GM12874 (cell line): ENCODE results near the gene KNOP1.

Experiments
- CTCF ChIP-seq: IDR thresholded peaks from 2 replicates; pipeline ENCODE4 v1.5.1; 2011; ENCODE audit warnings: low read depth, mild to moderate bottlenecking, control low read depth, low read length, moderate library complexity; ENCODE audit not compliant: insufficient read depth

The KNOP1 gene

DNA sequence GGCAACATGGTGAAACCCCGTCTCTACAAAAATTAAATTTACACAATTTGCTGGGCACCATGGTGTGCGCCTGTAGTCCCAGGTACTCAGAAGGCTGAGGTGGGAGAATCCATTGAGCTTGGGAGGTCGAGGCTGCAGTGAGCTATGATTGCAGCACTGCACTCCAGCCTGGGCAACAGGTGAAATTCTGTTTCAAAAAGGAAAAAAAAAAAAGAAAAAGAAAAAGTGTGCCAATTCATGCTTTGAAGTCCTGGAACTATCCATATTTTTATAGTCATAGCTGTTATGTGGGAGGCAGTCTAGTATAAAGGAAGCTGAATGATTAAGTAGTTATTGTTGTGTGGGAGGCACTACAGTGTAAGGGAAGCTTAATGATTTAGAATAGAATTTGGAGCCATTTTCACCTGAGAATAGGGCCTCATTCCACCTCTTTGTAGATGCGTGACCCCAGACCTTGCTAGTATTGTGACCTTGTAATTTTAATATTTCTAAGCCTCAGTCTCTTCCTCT lies 31.6 kb upstream of the KNOP1 start:
- TF ChIP-seq CTCF: no peak

DNA sequence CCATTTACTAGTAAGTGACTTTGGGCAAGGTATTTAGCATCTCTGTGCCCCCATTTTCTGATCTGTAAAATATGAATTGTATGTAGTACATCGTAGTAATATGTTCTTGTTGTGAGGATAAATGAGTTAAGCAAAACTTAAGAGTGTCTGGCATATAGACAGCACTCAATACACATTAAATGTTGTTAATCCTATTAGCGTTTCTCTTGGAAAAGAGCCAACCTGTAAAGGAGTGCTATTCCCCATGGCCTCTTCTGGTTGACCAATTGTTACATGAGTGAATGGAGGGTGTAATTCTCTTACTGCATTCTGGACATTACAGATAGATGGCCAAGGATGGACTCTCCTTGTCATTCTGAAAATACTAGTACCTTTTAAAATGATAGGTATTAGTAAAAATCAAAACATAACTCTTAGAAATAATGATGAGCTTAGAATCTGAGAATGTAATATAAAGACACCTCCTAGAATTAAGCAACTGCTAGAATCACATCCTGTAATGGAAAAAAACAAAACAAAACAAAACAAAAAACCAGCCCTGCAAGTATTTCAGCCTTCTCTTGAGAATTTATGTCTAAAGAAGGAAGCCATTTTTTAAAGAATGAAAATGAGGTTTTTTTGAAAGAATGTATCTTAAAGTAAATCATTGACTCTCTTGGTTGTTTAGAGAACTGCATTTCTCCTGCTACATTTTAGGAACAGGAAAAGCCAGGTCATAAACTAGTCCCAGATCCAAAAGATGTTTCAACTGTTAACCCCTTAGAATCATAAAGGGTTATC lies 30.6 kb upstream of the KNOP1 start:
- TF ChIP-seq CTCF: no peak

DNA sequence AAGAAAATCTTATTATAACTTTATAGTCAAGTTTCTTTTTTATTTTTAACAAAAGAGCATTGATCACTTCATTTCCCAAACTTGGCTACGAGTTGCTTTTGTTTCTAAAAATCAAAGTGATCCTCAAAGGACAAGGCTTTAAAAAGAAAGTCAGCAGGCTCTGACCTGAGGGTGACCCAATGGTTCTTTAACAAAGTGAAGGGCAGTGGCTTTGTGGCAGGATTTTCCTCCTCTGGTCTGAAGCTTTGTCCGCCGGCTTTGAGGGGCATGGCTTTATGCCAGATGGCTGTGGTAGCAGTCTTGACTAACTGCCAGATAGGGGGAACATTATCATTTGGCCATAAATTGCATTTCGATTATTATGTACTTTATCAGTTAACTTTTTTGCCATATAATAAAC lies 28.5 kb upstream of the KNOP1 start:
- no peak for TF ChIP-seq CTCF

- no peak for TF ChIP-seq CTCF
These were observed 27.4 kb upstream of the KNOP1 start for GRCh38 chr16:19745286-19746010.

GRCh38 chr16:19744670-19745069 lies 26.6 kb upstream of the KNOP1 start:
- no peak for TF ChIP-seq CTCF

GRCh38 chr16:19743816-19744159 lies 25.8 kb upstream of the KNOP1 start:
- TF ChIP-seq CTCF: no peak

DNA sequence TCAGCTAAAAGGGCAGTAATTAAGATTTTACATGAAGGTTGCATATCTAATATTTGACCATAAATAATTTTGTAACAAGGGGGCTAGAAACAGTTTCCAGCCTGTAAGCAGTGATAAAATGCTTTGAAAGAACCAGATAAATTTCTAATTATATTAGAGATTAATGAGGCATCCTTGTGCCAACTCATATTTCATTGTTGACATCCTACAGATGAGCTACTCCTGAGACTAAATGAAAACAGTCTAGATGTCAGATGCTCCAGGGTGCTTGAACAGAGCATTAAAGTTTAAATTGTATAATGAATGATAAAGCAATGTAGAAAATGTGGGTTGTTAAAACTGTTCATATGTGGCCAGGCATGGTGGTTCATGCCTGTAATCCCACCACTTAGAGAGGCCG lies 23.3 kb upstream of the KNOP1 start:
- TF ChIP-seq CTCF: no peak
